GM12878 (cell line): Measurements from ENCODE around the gene UBE2E1. TPM values are rescaled to one million over a fixed set of nuclear protein-coding genes. Genes with fewer than 3 reads are reported as not detected.

Experiments
- ATAC-seq: fragments of 200-7000 bp; cut with Tn5 transposase; 3 replicates; pipeline ENCODE4 v1.9.1; 2020; ENCODE audit warnings: mild to moderate bottlenecking, moderate library complexity
- BruUV-seq: library from RNA; stranded (reverse); fragments of 400-500 nt; replicated peaks from 2 replicates; lab custom pipeline; 2021; lab: Mats Ljungman, UMichigan
- CTCF ChIA-PET: fragments of 300-600 bp; sonication (Branson Sonifier 250); formaldehyde crosslinking; extraction: SDS; loops from one replicate; lab custom pipeline; 2021; ENCODE audit warnings: inconsistent platforms; lab: Yijun Ruan, JAX
- POLR2A ChIA-PET: fragments of 350-600 bp; formaldehyde crosslinking; extraction: SDS; loops from one replicate; lab custom pipeline; 2021; ENCODE audit warnings: inconsistent platforms; lab: Charles Lee
- RAD21 ChIA-PET: fragments of 300-600 bp; sonication (Branson Sonifier 250); formaldehyde crosslinking; loops from one replicate; lab custom pipeline; 2023; ENCODE audit warnings: antibody characterized with exemption; ENCODE audit not compliant: unreplicated experiment; lab: Charles Lee
- SMC1A ChIA-PET: fragments of 300-600 bp; sonication (Branson Sonifier 250); formaldehyde crosslinking; loops from one replicate; lab custom pipeline; 2023; ENCODE audit not compliant: unreplicated experiment, uncharacterized antibody; lab: Charles Lee
- DNase-seq: peaks from one replicate; pipeline ENCODE4 v3.0.0-alpha.2; 2011; ENCODE audit warnings: low read depth, low spot score
- FAIRE-seq: peaks from 3 replicates; lab custom pipeline; 2011; peaks lifted over from hg19 to GRCh38; lab: Jason Lieb, UNC
- H2AFZ ChIP-seq: 2 replicates; pipeline ENCODE4 v1.6.0; 2011; ENCODE audit warnings: low read depth, low read length, control low read depth; ENCODE audit not compliant: control insufficient read depth
- H3K27ac ChIP-seq: 2 replicates; pipeline ENCODE4 v1.5.1; 2011; ENCODE audit warnings: control low read depth; ENCODE audit not compliant: control insufficient read depth, insufficient read depth
- H3K27me3 ChIP-seq, 2 experiments: replicated peaks in 1 of 2; 2 replicates each; pipeline versions ENCODE4 v1.6.0 to v1.6.1; 2011; ENCODE audit warnings: low read length in 1 of 2; ENCODE audit not compliant: control insufficient read depth in 2 of 2, insufficient read depth in 2 of 2
- H3K36me3 ChIP-seq, 2 experiments: 2 replicates each; pipeline ENCODE4 v1.5.1; 2011; ENCODE audit warnings: low read length in 1 of 2; ENCODE audit not compliant: control insufficient read depth in 2 of 2, insufficient read depth in 2 of 2
- H3K4me1 ChIP-seq: 2 replicates; pipeline ENCODE4 v1.6.1; 2011; ENCODE audit warnings: mild to moderate bottlenecking, low read length, moderate library complexity, mixed read lengths; ENCODE audit not compliant: control insufficient read depth, insufficient read depth
- H3K4me2 ChIP-seq: 2 replicates; pipeline ENCODE4 v1.6.0; 2011; ENCODE audit warnings: control low read depth; ENCODE audit not compliant: control insufficient read depth, insufficient read depth
- H3K4me3 ChIP-seq: fragments of 200-600 bp; sonication (generic); 2 replicates; pipeline ENCODE4 v1.5.1; 2016
- H3K79me2 ChIP-seq: 2 replicates; pipeline ENCODE4 v1.6.0; 2011; ENCODE audit warnings: low read length; ENCODE audit not compliant: control insufficient read depth, insufficient read depth
- H3K9ac ChIP-seq: 2 replicates; pipeline ENCODE4 v1.8.0; 2011; ENCODE audit warnings: low read length, control low read depth, mixed read lengths; ENCODE audit not compliant: control insufficient read depth, insufficient read depth
- H3K9me3 ChIP-seq: replicated peaks from 3 replicates; pipeline ENCODE4 v1.5.1; 2011; ENCODE audit warnings: mild to moderate bottlenecking, low read length; ENCODE audit not compliant: control insufficient read depth, insufficient read depth
- H4K20me1 ChIP-seq: 2 replicates; pipeline ENCODE4 v1.6.0; 2011; ENCODE audit not compliant: control insufficient read depth, insufficient read depth
- EED ChIP-seq: sonication (generic); IDR thresholded peaks from 2 replicates; pipeline ENCODE4 v1.6.1; 2016; ENCODE audit warnings: antibody characterized with exemption, low read depth
- HDAC6 ChIP-seq: fragments of 200-600 bp; sonication (generic); IDR thresholded peaks from one replicate; pipeline ENCODE4 v1.8.0; 2017; ENCODE audit warnings: antibody characterized with exemption; ENCODE audit not compliant: unreplicated experiment
- IKZF2 ChIP-seq, 2 experiments: fragments of 450-650 bp; IDR thresholded peaks; 2 replicates each; pipeline ENCODE4 v1.6.1; 2017; ENCODE audit warnings: mild to moderate bottlenecking in 2 of 2, moderate library complexity in 2 of 2
- JUND ChIP-seq: IDR thresholded peaks from 2 replicates; pipeline ENCODE4 v1.6.1; 2012; ENCODE audit warnings: low read depth, mild to moderate bottlenecking, low read length, improper control_type of control experiment, moderate library complexity
- NBN ChIP-seq: fragments of 450-650 bp; IDR thresholded peaks from 2 replicates; pipeline ENCODE4 v1.6.1; 2016
- RELB ChIP-seq: fragments of 450-650 bp; IDR thresholded peaks from 2 replicates; pipeline ENCODE4 v1.6.1; 2017; ENCODE audit warnings: low read depth, mild to moderate bottlenecking, moderate library complexity
- WGBS: methylation state at CpG from one replicate; pipeline ENCODE4 v1.1.6; 2016; ENCODE audit warnings: low lambda C conversion rate; ENCODE audit not compliant: insufficient replicate concordance, insufficient coverage; ENCODE audit errors: missing lambda C conversion rate; 5-methylcytosine and 5-hydroxymethylcytosine counted together
- in situ Hi-C: fragments of 300-500 bp; cut with MboI; formaldehyde crosslinking; loops from 9 replicates; pipeline ENCODE4 v1.14.3; 2018; ENCODE audit warnings: mixed read lengths
- intact Hi-C: fragments of 100-400 bp; cut with micrococcal nuclease; formaldehyde crosslinking; loops from one replicate; pipeline ENCODE4 v1.14.2; 2022; ENCODE audit not compliant: unreplicated experiment
- polyA plus RNA-seq, 11 experiments: library from polyadenylated mRNA; depleted of rRNA in 4 of 11; unstranded in 6 of 11; stranded (reverse) in 5 of 11; fragments of >200 nt; fragmentation: Nextera tagmentation in 4 of 11; fragmentation: Illumina TruSeq in 1 of 11; extraction: Ambion mirVana in 4 of 11; extraction: Trizol in 1 of 11; gene quantifications; 1 replicate in 1 of 11; 2 replicates in 10 of 11; pipeline versions ENCODE4 v1.2.1 to v1.2.3, GENCODE V29; 2011 to 2016; ENCODE audit warnings: inconsistent platforms in 2 of 11, missing spikeins in 2 of 11, low read depth in 1 of 11
- total RNA-seq, 4 experiments: library from RNA; depleted of rRNA in 3 of 4; stranded (reverse); fragments of >200 nt in 3 of 4; fragmentation: Illumina TruSeq in 1 of 4; extraction: Trizol in 1 of 4; gene quantifications; 2 replicates each; pipeline versions ENCODE4 v1.2.1 to v1.2.3, GENCODE V29; 2013 to 2021
- TF ChIP-seq, protein P1 (sequence below): fragments of 450-650 bp; IDR thresholded peaks from 2 replicates; pipeline ENCODE4 v1.6.1; 2016; ENCODE audit warnings: mild to moderate bottlenecking

Gene UBE2E1
- total and polyA plus RNA-seq, 10 of the 15 experiments (the other 5 are each of a cell fraction or from before 2014, with no cell fraction given): 18.7 to 425 (median 147) TPM

- no peaks in the 10 kb centered on the region for H3K27me3 ChIP-seq
- peaks cover 98% of the 10 kb centered on the region for H3K79me2 ChIP-seq
- SMC1A ChIA-PET: interaction anchor here (0.7 to 7.4 kb wide), 15 partner anchors 9 to 590 kb away, joined by 3 to 224 read pairs (median 4); partner anchors contain the start of genes NKIRAS1 and RPL15
- RAD21 ChIA-PET: interaction anchor here (0.8 to 7.8 kb wide), 11 partner anchors 8 to 218 kb away, joined by 3 to 96 read pairs (median 6); no protein-coding TSS in a partner anchor
- H2AFZ ChIP-seq: peak overlapping the region; percentile 67
- ATAC-seq: peak; percentile 6; the same call in 2 of the 3 replicates
- H4K20me1 ChIP-seq: no peaks in the 10 kb centered on the region
- peak overlapping the region; percentile 86 for H3K27ac ChIP-seq
- no peak for TF ChIP-seq HDAC6
- TF ChIP-seq, protein P1, sequence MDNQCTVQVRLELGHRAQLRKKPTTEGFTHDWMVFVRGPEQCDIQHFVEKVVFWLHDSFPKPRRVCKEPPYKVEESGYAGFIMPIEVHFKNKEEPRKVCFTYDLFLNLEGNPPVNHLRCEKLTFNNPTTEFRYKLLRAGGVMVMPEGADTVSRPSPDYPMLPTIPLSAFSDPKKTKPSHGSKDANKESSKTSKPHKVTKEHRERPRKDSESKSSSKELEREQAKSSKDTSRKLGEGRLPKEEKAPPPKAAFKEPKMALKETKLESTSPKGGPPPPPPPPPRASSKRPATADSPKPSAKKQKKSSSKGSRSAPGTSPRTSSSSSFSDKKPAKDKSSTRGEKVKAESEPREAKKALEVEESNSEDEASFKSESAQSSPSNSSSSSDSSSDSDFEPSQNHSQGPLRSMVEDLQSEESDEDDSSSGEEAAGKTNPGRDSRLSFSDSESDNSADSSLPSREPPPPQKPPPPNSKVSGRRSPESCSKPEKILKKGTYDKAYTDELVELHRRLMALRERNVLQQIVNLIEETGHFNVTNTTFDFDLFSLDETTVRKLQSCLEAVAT: peak; percentile 84; the same call in 1 of the 2 replicates
- peak; percentile 48; the same call in 1 of the 2 replicates for TF ChIP-seq NBN
- peak; percentile 28 for TF ChIP-seq RELB
- peak; percentile 38 to 41; a peak in 2 of 4 replicates for TF ChIP-seq IKZF2 (IDR thresholded peaks at IDR 0.05)
- TF ChIP-seq EED: 0 out of 2 replicates have a peak, but pooled peaks have one; percentile 28
- TF ChIP-seq JUND: no peak
- TF ChIP-seq, all 136 proteins: peak for 5
- 9% methylated on average over 10 of the region's 10 CpGs for WGBS
- FAIRE-seq: no peak
- intact Hi-C loops: loop anchor here (2.0 kb wide), 1 partner anchor 50 kb away; no protein-coding TSS in a partner anchor
- Histone ChIP-seq H3K36me3 (no peaks in the 10 kb centered on the region; a peak in 2 of 4 replicates), H3K4me2 (peak overlapping the region; percentile 94), H3K9ac (peak overlapping the region; percentile 84), H3K4me3 (peak overlapping the region; percentile 98), H3K4me1 (peaks cover 7% of the 10 kb centered on the region; the same call in 1 of the 2 replicates), H3K9me3 (no peaks in the 10 kb centered on the region)
- no TSS peak for BruUV-seq
- ChIA-PET CTCF (interaction anchor here (0.7 to 4.1 kb wide), 12 partner anchors 12 to 252 kb away, joined by 3 to 36 read pairs (median 5); no protein-coding TSS in a partner anchor), POLR2A (interaction anchor here (1.0 to 7.5 kb wide), 6 partner anchors 18 to 140 kb away, joined by 3 to 92 read pairs (median 4); partner anchors contain the start of genes NKIRAS1 and RPL15)
- in situ Hi-C loops: no loop called here
- DNase-seq: no peak
Measured at GRCh38 chr3:23811185-23811527, 5.4 kb downstream of the UBE2E1 start.
